ENCODE results near the gene BRD4. TPM values are rescaled to one million over a fixed set of nuclear protein-coding genes. Genes with fewer than 3 reads are reported as not detected.

BRD4 gene
- total RNA-seq, 4 donors from 2014 or later, result 34.1 to 48.1 (median 37.5) TPM

DNA sequence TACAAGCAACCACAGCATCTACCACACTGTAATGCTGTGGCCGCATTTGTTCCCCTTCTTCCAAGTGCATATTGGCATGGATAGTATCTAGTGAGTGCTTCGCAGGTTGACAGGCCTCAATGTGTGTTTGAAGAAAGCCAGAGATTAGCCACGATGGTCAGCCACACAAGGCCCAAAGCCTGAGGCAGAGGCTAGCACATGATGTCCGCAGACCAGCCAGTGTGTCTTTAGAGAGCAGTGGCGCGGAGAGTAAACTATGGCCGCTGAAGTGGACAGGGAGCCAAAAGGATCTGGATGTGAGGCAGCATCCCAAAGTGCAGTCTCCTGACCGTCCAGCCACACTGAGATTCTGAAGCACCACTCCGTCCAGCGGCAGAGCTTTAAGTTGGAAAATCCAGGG is 36.0 kb downstream of the BRD4 start:
- peak; percentile 80 to 86 for TF ChIP-seq POLR2AphosphoS5 (IDR thresholded peaks at IDR 0.05)
- no peak for TF ChIP-seq EP300 (IDR thresholded peaks at IDR 0.05)
- TF ChIP-seq POLR2A (IDR thresholded peaks at IDR 0.05; ENCODE audit: low read depth), result no peak
- TF ChIP-seq, protein P1, sequence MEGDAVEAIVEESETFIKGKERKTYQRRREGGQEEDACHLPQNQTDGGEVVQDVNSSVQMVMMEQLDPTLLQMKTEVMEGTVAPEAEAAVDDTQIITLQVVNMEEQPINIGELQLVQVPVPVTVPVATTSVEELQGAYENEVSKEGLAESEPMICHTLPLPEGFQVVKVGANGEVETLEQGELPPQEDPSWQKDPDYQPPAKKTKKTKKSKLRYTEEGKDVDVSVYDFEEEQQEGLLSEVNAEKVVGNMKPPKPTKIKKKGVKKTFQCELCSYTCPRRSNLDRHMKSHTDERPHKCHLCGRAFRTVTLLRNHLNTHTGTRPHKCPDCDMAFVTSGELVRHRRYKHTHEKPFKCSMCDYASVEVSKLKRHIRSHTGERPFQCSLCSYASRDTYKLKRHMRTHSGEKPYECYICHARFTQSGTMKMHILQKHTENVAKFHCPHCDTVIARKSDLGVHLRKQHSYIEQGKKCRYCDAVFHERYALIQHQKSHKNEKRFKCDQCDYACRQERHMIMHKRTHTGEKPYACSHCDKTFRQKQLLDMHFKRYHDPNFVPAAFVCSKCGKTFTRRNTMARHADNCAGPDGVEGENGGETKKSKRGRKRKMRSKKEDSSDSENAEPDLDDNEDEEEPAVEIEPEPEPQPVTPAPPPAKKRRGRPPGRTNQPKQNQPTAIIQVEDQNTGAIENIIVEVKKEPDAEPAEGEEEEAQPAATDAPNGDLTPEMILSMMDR (IDR thresholded peaks at IDR 0.05), result no peak
- intact Hi-C loops (cut with DNase I), result no loop called here
- no peak overlapping the region for H3K4me3 ChIP-seq
- H3K4me1 ChIP-seq, result peaks cover 99 to 100% (median 100%) of the 10 kb centered on the region in 4 donors
- H3K9me3 ChIP-seq, result no peaks in the 10 kb centered on the region
- no peaks in the 10 kb centered on the region for H3K27me3 ChIP-seq
- H3K27ac ChIP-seq (replicated peaks in 1 of 4), result peak overlapping the region; percentile 55 to 77 (median 67)
- H3K36me3 ChIP-seq, result no peaks in the 10 kb centered on the region
- no peak for DNase-seq (ENCODE audit: extremely low spot score)
- 21% methylated on average over 9 of the region's 10 CpGs for WGBS

DNA sequence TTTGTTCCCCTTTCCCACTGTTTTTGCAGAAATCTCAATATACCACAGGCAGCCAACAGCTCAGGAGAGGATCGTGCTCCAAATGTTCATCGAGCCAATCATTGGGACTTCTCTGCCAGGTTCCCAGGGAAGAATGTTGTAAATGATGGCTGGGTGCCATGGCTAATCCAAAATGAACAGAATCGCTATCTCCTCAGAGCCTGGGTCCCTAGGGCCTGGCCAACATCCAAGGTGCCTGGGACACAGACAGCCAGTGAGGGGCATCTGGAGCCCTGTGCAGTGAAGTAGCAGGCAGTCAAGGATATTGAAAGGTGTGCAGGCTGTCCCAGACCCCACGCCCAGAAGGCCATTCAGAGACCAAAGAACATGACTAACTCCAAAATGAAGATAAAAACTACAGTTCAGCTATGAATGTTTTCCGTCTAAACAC is 37.8 kb downstream of the BRD4 start:
- DNase-seq (ENCODE audit: extremely low spot score), result no peak
- no peak overlapping the region for H3K4me3 ChIP-seq
- no peaks in the 10 kb centered on the region for H3K27me3 ChIP-seq
- no peaks in the 10 kb centered on the region for H3K9me3 ChIP-seq
- 41% methylated on average over 5 of the region's 5 CpGs for WGBS
- peak overlapping the region; percentile 47 to 77 (median 58) for H3K27ac ChIP-seq (replicated peaks in 1 of 4)
- H3K36me3 ChIP-seq, result no peaks in the 10 kb centered on the region
- H3K4me1 ChIP-seq, result peaks cover 100% of the 10 kb centered on the region in 4 donors
- TF ChIP-seq POLR2A (IDR thresholded peaks at IDR 0.05; ENCODE audit: low read depth) (no peak), EP300 (IDR thresholded peaks at IDR 0.05) (no peak), POLR2AphosphoS5 (IDR thresholded peaks at IDR 0.05) (no peak)
- TF ChIP-seq, protein P1 (IDR thresholded peaks at IDR 0.05), result no peak
- intact Hi-C loops (cut with DNase I), result no loop called here

DNA sequence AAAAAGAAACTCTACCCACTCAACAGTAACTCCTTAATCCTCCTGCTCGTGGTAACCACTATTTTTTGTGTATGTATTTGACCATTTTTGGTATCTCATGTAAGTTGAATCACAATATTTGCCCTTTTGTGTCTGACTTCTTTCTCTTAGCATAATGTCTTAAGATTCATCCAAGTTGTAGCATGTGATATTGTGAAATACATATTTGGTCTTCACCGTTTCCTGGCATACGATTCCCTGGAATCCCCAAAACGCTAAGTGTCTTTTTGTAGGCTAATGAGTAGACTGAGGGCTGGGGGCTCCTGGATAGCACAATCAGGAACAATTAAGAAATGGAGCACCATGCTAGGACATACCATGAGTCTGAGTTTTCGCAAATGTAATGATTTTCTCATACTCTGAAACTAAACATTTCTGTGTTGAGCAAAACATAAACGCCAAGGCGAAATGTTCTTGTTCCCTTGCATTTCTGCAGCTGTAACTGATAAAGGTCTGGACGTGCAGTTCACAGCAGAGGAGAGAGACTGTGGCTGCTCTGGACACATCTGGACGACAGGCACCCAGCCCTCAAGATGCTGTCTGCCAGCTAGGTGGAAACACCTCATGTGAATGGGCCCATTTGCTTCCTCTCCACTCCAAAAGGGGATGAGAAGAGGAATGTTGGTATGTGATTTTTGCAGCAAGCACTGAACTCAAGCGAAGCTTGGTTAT is 38.4 kb downstream of the BRD4 start:
- WGBS, result 31% methylated on average over 10 of the region's 10 CpGs
- Histone ChIP-seq H3K36me3 (no peaks in the 10 kb centered on the region), H3K27me3 (no peaks in the 10 kb centered on the region), H3K27ac (replicated peaks in 1 of 4) (peak overlapping the region; percentile 47 to 77 (median 58)), H3K4me3 (peak overlapping the region in 2 of 4 donors; percentile 13 to 20), H3K4me1 (peaks cover 100% of the 10 kb centered on the region in 4 donors), H3K9me3 (no peaks in the 10 kb centered on the region)
- TF ChIP-seq EP300 (IDR thresholded peaks at IDR 0.05), result no peak
- TF ChIP-seq POLR2AphosphoS5 (IDR thresholded peaks at IDR 0.05), result peak in 1 of 2 donors; percentile 19
- DNase-seq (ENCODE audit: extremely low spot score), result no peak
- intact Hi-C loops (cut with DNase I), result no loop called here

DNA sequence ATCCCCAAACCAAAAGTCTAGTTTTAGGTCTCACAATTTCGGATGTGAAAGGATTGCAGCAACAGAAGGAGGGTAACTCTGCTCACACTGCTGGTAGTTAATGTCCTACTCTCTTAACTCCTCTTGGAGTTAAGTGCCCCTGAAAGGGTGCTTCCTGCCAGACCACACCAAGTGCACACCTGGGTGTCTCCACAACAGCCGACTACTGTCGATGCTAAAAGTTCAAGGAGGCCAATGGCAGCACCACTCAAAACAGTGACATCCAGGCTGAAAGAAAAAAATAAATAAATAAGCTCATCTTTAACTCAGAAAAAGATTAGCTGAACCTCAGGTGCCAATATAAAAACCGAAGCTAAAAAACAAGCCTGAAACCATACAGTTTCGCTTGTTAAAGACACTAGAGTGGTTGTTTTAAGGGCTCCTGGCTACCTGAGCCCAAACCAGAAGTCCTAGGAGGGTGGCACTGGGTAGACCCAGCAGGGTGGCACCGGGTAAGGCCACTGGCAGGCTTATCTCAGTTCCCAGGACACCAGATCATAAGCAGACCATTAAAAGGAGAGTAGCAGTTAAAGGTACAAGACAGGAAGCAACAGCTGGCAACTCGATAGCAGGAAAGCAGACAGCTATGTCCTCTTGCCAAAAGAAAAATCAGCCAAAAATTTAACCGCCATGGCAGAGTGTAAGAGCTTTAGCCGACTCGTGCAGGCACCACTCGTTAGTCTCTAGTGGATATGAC is 39.3 kb downstream of the BRD4 start:
- H3K4me3 ChIP-seq, result peak overlapping the region in 1 of 4 donors; percentile 20
- H3K27ac ChIP-seq (replicated peaks in 1 of 4), result peak overlapping the region; percentile 47 to 77 (median 58)
- intact Hi-C loops (cut with DNase I), result no loop called here

More for the DNA sequence above, 39.3 kb downstream of the BRD4 start:
- peaks cover 100% of the 10 kb centered on the region in 4 donors for H3K4me1 ChIP-seq
- WGBS, result 37% methylated on average over 11 of the region's 11 CpGs
- no peaks in the 10 kb centered on the region for H3K36me3 ChIP-seq
- DNase-seq (ENCODE audit: extremely low spot score), result no peak
- TF ChIP-seq EP300 (IDR thresholded peaks at IDR 0.05) (no peak), POLR2A (IDR thresholded peaks at IDR 0.05; ENCODE audit: low read depth) (no peak), POLR2AphosphoS5 (IDR thresholded peaks at IDR 0.05) (no peak)
- TF ChIP-seq, protein P1 (IDR thresholded peaks at IDR 0.05), result no peak
- H3K27me3 ChIP-seq, result no peaks in the 10 kb centered on the region
- no peaks in the 10 kb centered on the region for H3K9me3 ChIP-seq

Data from esophagus muscularis mucosa (tissue), 4 donors.